GM19372 (cell line): Measurements from ENCODE around the gene PRKD1.
"Not testable (repeated sequence)": the region's sequence is repeated elsewhere in the genome, so short reads cannot be mapped to it uniquely, and the experiment has no call there.

Source experiments
- ATAC-seq: cut with Tn5 transposase; IDR thresholded peaks from one replicate; pipeline ENCODE4 v1.9.1; 2021; ENCODE audit warnings: mild to moderate bottlenecking, low read depth, moderate library complexity; ENCODE audit not compliant: unreplicated experiment

The PRKD1 gene

DNA sequence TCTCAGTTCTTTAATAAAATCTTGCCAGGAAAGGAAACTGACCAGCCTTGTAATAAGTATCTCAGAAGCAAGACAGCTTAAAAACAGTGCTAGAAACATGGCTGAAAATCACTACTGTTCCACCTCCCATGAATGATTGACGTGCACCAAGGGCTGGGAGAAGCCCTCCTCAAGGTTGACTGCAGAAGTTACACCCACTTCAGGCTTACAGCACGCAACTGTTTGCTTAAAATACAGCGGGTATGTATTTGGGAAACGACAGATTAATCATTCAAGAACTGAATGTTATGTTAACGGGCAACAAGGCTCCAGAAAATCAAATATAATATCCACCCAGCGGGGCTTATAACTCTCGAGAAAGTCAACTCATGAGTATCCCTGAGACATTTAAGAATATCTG lies 22.1 kb downstream of the PRKD1 start:
- ATAC-seq = no peak

DNA sequence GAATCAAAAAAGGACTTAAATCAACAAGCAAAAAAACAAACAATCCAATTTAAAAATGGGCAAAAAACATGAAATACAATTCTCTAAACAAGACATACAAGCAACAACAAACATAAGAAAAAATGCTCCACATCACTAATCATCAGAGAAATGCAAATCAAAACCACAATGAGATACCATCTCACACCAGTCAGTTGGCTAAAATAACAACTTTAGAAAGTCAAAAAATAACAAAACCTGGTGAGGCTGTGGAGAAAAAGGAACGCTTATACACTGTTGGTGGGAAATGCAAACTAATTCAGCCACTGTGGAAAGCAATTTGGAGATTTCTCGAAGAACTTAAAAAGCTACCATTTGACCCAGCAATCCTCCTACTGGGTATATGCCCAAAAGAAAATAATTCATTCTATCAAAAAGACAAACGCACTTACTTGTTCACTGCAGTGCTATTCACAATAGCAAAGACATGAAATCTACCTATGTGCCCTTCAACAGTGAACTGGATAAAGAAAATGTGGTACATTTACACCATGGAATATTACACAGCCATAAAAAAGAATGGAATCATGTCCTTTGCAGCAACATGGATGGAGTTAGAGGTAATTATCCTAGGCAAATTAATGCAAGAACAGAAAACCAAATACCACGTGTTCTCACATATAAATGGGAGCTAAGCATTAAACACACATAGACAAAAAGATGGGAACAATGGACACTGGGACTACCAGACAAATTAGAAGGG lies 26.9 kb downstream of the PRKD1 start:
- ATAC-seq = no peak

DNA sequence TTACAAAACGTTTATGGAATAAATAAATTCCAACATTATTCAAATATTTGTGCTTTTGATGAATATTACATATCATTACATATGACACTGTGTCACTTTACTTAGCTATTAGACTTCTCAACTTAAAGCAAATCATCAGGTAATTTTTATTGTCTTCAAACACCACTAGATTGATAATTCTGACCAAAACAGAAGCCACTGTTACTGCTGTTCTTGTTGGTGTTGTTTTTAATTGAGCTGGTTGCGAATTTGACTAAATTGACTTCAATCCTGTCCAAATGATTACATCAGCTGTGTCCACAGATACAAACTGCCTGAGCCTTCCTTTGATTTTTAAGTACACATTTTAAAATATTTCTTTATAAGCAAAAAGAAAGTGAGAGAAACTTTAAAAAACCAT lies 29.2 kb downstream of the PRKD1 start:
- no peak for ATAC-seq

DNA sequence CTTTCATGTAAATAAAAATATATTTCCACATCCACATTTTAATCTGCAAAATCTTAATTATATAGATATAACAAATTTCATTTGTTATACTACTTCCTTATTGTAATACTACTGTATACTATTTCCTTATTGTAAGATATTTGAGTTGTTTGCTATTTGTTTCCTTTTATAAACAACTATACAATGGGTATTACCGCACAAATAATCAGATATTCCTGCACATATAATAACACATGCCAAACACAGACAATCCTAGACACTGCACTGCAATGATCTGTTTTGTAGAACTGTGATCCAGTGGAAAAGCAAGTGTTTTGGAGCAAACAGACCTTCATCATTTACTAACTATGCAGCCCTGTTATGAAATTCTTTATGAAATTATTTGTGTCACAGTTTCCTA lies 30.5 kb downstream of the PRKD1 start:
- no peak for ATAC-seq

DNA sequence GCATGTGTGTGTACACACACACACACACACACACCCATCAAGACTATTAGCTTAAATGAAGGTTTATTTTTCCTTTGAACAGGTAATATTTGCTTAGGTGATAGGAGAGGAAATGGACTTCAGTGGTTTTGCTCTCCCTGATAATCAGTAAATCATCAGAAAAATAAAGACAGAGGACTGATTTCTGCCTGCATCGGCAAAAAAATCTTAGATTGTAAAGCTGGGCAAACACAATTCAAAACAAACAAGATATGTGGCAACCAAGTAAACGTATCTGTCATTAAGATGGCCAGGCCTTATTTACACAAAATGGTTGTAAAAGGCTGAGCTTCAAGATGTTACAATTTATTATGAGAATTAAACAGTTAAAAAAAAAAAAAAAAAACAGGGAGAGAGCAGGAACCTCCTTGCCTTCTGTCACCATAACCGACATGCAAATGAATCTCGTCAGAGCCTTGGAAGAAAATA lies 31.3 kb downstream of the PRKD1 start:
- no peak for ATAC-seq

DNA sequence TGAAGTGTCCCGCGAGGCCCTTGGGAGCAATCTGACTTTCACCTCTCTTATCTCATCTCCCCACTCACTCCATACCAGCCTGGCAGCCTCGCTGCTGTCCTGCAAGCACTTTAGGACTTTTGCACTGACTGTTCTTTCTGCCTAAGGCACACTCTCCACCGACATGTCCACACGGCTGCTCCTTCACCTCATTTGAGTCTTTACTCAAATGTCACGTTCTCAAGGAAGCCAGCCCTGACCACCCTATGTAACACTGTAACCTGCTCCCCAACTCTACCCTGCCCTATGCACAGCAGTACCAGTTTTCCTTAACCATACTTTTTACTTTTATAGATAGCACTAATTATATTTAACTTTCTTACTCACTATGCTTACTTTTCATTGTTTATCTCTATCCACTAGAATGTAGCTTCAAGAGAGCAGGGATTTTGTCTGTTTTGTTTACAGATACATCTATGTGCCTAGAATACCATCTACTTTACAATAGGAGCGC lies 32.0 kb downstream of the PRKD1 start:
- ATAC-seq = no peak

DNA sequence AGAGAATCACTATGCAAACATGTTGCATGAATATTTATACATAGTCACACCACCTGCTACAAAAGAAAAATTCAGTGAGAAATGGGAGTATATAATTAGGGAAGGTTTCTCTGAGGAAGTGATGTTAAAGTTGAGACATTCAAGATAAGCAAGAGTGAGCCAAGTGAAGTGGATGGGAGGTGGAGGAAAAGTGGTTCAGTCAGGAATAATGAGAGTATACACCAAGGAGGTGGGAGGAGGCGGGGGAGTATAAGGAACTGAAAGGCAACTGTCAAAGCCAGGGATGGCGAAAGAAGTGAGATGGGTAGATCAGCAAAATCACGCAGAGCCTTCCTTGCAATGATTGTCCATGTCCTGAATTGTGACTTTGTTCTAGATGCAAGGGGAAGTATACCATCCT lies 33.7 kb downstream of the PRKD1 start:
- no peak for ATAC-seq

DNA sequence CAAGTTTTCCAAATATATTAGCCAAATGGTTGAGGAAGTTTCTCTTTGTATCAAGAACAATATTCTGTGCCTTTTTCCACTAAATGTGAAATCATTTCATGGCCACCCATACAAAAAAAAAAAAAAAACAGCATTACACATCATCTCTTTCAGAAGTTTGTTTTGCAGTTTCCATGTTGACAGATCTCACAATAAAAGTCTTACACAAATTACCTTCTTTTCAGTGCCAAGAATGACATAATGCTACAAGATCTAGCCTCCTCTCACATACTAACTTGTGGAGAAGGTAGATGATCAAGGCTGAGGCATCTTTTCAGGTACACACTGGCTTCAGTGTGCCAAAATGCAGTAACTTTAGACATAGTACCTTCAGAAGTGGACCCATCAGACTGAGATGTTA lies 35.3 kb downstream of the PRKD1 start:
- ATAC-seq = no peak

DNA sequence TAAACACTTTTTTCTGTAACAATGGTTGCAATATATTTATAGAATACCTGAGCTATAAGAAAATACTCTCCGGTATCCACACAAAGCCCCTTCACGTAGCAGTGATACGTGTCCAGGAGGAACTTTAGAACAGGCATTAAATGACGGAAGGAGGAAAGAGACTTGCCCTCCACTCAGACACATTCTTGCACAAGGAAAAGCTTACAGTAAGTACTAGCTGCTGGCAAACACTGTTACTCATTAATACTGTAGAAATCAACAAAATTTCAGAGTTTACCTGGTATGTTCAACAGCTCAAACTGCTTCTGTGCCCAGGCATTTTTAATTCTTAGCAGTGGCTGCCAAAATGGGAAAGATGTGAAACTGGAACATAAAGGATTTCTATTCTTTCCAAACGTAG lies 41.7 kb downstream of the PRKD1 start:
- ATAC-seq = no peak

DNA sequence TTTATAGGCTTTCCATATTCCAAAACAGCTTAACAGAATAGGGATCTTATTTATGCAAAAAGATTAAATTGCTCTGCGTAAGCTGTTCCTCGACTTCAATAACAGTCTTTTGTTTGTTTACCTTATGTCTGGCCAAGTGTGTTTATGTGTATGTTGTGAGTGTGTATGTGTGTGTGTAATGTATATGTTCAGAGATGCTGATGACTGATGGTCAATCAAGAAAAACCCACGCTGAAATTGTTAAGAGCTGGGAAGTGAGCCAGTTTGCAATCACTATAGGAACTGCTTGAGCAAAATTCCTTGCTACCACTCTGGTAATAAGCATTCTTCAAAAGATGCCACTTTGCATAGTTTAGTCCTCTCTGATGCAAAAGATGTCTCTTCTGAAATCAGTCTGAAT lies 59.6 kb downstream of the PRKD1 start:
- no peak for ATAC-seq

DNA sequence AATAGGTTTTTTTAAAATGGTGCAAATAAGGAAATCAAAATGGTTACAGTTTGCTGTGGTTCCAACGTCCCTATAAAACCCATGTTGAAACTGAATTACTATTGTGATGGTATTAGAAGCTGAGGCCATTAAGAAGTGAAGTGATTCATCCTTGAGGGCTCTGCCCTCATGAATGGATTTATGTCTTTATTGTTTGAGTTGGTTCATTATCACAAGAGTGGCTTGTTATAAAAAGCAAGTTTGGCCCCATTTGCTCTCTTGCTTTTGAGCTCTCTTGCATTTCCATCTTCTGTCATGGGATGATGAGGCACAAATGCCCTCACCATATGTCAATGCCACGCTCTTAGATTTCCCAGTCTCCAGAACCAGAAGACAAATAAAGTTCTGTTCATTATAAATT lies 62.3 kb downstream of the PRKD1 start:
- ATAC-seq = no peak

DNA sequence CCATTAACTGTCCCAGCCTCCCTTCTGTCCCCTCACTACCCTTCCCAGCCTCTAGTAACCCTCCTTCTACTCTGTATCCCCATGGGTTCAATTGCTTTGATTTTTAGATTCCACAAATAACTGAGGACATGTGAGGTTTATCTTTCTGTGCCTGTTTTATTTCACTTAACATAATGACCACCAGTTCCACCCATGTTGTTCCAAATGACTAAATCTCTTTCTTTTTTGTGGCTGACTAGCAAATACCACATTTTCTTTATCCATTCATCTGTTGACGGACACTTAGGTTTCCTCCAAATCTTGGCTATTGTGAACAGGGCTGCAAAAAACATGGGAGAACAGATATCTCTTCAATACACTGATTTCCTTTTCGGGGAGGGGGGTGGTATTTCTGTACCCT lies 65.7 kb downstream of the PRKD1 start:
- ATAC-seq = no peak

DNA sequence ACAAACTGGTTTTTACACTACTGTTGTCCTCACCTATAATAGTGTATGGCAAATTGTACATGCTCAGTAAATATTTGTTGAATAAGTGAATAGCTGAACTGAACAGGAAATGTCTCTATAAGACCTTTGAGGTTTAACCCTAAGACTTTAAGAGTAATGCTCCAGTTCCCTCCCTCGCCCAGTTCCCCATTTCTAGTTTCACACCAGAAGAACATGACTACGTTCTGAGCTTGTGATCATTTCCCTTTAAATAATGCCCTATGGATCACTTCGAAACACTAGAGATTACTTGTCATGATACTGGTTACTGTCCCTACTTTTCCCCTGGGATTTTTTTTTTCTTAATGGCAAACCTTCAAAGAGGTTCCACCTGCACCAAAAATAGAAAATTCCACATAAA lies 69.3 kb downstream of the PRKD1 start:
- peak; percentile 91 for ATAC-seq

DNA sequence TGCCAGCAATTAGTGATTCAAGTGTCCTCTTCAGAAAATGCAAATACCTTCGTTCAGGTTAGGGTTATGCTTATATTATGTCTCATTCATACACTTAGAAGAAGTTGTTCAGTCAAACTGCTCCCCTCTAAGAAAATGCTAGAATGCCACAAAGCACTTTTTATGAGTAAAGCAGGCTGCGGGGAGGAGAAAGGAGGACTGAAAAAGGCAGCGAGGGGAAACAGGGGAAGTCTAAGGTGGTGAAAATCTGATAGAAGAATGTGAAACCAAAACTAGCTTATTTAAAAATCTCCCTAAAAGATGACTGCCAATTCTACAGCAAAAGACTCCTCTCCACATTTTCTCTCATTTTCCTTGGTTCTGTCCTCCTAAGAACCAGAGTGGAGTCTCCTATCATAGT lies 70.1 kb downstream of the PRKD1 start:
- no peak for ATAC-seq

DNA sequence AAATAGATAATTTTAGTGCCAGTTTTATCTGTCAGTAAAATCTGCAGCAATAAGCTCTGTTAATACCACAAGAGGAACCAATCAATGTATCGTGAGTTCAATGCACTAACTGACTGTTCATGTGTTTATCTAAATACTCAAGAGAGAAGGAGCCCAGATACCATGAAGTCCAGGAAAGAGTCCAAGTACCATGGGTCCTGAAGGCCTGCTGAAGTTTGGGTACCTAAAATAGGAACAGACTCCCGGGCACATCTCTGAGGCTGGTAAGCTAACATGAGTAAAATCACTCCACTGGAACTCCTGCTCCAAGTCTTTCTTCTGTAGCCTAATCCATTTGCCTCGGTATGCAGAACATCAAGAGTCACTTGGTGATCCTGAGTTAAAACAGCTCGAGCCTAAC lies 71.1 kb downstream of the PRKD1 start:
- ATAC-seq = no peak

DNA sequence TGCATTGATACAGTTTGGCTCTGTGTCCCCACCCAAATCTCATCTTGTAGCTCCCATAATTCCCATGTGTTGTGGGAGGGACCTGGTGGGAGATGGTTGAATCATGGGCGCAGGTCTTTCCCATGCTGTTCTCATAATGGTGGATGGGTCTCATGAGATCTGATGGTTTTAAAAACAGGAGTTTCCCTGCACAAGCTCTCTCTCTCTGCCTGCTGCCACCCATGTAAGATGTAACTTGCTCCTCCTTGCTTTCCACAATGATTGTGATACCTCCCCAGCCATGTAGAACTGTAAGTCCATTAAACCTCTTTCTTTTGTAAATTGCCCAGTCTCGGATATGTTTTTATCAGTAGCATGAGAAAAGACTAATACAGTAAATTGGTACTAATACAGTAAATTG lies 74.0 kb downstream of the PRKD1 start:
- ATAC-seq = not testable (repeated sequence)

DNA sequence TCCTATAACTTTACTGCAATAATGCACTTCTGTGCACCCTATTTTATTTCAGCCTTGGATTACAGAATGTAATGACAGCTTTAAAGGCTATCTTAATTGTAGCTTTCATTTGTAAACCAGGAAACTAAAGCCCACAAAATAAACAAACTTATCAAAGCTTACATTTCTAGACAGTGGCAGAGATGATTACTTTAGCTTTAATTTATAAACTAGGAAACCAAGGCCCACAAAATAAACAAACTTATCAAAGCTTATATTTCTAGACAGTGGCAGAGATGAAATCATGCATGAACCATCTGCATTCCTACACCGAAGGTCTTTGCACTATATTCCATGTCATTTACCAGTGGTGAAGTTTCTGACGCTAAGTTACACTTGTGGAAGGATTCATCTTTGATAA lies 74.4 kb downstream of the PRKD1 start:
- no peak for ATAC-seq

DNA sequence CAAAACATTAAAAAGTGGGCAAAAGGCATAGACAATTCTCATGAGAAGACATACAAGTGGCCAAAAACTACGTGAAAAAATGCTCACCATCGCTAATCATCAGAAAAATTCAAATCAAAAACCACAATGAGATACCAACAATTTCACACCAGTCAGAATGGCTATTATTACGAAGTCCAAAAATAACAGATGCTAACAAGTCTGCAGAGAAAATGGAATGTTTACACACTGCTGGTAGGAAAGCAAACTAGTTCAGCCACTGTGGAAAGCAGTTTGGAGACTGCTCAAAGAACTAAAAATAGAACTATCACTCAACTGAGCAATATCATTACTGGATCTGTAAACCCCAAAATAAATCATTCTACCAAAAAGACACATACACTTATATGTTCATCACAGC lies 76.2 kb downstream of the PRKD1 start:
- no peak for ATAC-seq

DNA sequence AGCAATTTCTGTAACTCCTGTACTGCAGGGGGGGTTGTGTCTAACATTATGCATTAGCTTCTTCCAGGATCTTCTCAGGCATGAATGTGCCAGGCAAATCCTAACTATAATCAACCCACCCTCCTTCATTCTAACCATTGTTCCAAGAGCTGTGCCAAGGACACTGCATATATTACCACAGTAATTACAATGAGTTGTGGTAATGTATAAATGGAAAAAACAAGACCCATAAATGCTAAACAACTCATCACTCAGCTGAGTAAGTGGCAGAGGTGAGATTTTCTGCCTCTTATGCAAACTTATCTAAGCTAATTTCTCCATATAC lies 80.6 kb downstream of the PRKD1 start:
- ATAC-seq = no peak

DNA sequence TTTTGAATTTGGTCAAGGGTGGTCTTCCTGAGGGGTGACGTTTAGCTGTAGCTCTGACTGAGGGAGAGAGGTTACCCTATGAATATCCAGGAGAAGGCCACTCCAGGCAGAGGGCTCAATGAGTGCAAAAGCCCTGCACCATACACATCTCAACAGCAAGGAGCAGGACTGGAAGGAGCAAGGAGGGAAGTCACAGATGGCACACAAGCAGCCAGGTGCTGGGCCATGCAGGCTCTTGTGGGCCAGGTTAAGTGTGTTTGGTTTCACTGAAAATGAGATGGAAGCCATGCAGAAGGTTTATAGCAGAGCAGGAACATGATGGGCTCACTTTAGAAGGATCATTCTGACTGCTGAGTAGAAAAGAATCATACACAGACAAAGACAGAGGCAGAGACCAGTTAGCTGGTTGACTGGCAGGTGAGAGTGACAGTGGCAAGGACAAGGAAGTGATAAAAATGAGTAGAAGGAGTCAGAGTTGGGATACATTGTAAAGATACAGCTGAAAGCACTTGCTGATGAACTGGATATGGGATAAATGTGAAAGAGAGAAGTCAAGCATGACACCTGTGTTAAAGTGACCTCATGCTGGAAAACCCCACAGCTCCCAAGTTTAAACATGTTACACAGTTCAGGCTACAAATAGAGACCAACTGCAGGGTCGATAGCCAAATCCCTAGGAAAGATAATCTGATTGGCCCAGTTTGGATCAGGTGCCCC lies 81.2 kb downstream of the PRKD1 start:
- no peak for ATAC-seq

DNA sequence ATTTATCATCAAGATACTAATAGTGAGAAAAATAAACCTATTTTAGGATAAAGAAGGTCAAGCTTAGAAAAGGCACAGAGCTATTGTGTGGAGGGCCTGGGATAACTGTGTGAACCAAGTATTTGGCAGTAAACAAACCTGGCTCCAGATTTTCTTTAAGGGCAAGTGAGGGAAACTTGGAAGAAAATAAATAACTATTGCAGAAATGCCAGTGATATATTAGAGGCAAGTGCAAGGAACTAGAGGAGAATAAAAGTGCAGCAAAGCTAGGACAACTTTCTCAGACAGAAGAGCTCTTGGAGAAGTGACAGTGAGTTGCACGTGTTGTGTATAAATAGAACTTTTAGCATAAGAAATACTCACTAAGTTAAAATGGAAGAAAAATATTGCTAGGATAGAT lies 83.7 kb downstream of the PRKD1 start:
- no peak for ATAC-seq

DNA sequence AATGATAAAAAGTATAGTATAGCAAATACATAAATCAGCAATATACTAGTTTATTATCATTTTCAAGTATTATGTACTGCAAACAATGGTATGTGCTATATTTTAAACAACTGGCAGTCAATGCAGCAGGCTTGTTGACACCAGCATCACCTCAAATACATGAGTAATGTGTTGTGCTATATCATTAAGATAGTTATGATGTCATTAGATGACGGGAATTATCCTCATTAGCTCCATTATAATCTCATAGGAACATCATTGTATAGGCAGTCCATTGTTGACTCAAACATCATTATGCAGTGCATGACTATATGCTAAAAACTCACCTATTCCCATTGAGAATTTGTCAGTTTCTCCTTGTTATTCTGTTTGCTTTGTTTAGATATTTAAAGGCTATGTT lies 85.4 kb downstream of the PRKD1 start:
- ATAC-seq = no peak
